PC-9 (cell line): ENCODE measurements around the gene INCA1. TPM values are rescaled to one million over a fixed set of nuclear protein-coding genes. Genes with fewer than 3 reads are reported as not detected.

Source experiments
- BruUV-seq: library from RNA; stranded (reverse); fragments of 400-500 nt; replicated peaks from 2 replicates; lab custom pipeline; 2021; lab: Mats Ljungman, UMichigan
- CTCF ChIA-PET: fragments of 300-600 bp; sonication (Branson Sonifier 250); formaldehyde crosslinking; loops from one replicate; lab custom pipeline; 2022; ENCODE audit warnings: antibody characterized with exemption; lab: Charles Lee
- POLR2A ChIA-PET: fragments of 300-600 bp; sonication (Branson Sonifier 250); formaldehyde crosslinking; loops from one replicate; lab custom pipeline; 2022; ENCODE audit warnings: antibody characterized with exemption; ENCODE audit not compliant: unreplicated experiment; lab: Charles Lee
- DNase-seq, 2 experiments: peaks; one replicate each; pipeline versions ENCODE4 v3.0.0 to v3.0.0-alpha.2; 2015 to 2022; ENCODE audit warnings: mixed read lengths in 1 of 2
- H2AFZ ChIP-seq: fragments of 200-600 bp; sonication (generic); 2 replicates; pipeline ENCODE4 v1.8.1; 2017; ENCODE audit warnings: antibody characterized with exemption
- H3F3A ChIP-seq: fragments of 200-600 bp; sonication (generic); 2 replicates; pipeline ENCODE4 v1.8.1; 2017; ENCODE audit warnings: antibody characterized with exemption, mild to moderate bottlenecking, low read depth; ENCODE audit not compliant: insufficient read depth
- H3K27ac ChIP-seq: fragments of 200-600 bp; sonication (generic); 2 replicates; pipeline ENCODE4 v1.6.1; 2016; ENCODE audit warnings: mixed run types
- H3K27me3 ChIP-seq: fragments of 200-600 bp; sonication (generic); 2 replicates; pipeline ENCODE4 v1.6.1; 2016; ENCODE audit warnings: low read depth, mixed run types; ENCODE audit not compliant: insufficient read depth
- H3K36me3 ChIP-seq: fragments of 200-600 bp; sonication (generic); 2 replicates; pipeline ENCODE4 v1.6.1; 2016; ENCODE audit warnings: low read depth, mixed run types
- H3K4me1 ChIP-seq: fragments of 200-600 bp; sonication (generic); replicated peaks from 2 replicates; pipeline ENCODE4 v1.6.1; 2016; ENCODE audit warnings: mixed run types; ENCODE audit not compliant: insufficient read depth
- H3K4me2 ChIP-seq: fragments of 200-600 bp; sonication (generic); 2 replicates; pipeline ENCODE4 v1.6.1; 2017; ENCODE audit warnings: mixed run types
- H3K4me3 ChIP-seq: fragments of 200-600 bp; sonication (generic); 2 replicates; pipeline ENCODE4 v1.6.1; 2016; ENCODE audit warnings: mixed run types
- H3K79me2 ChIP-seq: fragments of 200-600 bp; sonication (generic); 2 replicates; pipeline ENCODE4 v1.6.1; 2017; ENCODE audit warnings: low read depth, mixed run types
- H3K9me2 ChIP-seq: fragments of 200-600 bp; sonication (generic); 2 replicates; pipeline ENCODE4 v1.8.1; 2017; ENCODE audit warnings: mild to moderate bottlenecking; ENCODE audit not compliant: insufficient read depth
- H3K9me3 ChIP-seq: fragments of 200-600 bp; sonication (generic); 2 replicates; pipeline ENCODE4 v1.8.1; 2016; ENCODE audit warnings: low read depth; ENCODE audit not compliant: insufficient read depth
- H4K20me1 ChIP-seq: fragments of 200-600 bp; sonication (generic); 2 replicates; pipeline ENCODE4 v1.8.1; 2017; ENCODE audit not compliant: insufficient read depth
- EZH2 ChIP-seq: fragments of 200-600 bp; sonication (generic); IDR thresholded peaks from 2 replicates; pipeline ENCODE4 v1.8.0; 2017; ENCODE audit warnings: antibody characterized with exemption, low read depth
- intact Hi-C: fragments of 100-400 bp; cut with micrococcal nuclease; formaldehyde crosslinking; loops from one replicate; pipeline ENCODE4 v1.10.0; 2022; ENCODE audit not compliant: unreplicated experiment
- total RNA-seq: library from RNA; stranded (reverse); gene quantifications from 2 replicates; pipeline ENCODE4 v1.2.3, GENCODE V29; 2021
- TF ChIP-seq, protein P1 (sequence below): fragments of 200-600 bp; sonication (generic); conservative IDR thresholded peaks from 2 replicates; pipeline ENCODE4 v1.6.1; 2017; ENCODE audit warnings: mixed run types, antibody characterized with exemption, mild to moderate bottlenecking, moderate library complexity

The INCA1 gene
- total RNA-seq, 1 experiment from 2014 or later: 2.9 TPM

DNA sequence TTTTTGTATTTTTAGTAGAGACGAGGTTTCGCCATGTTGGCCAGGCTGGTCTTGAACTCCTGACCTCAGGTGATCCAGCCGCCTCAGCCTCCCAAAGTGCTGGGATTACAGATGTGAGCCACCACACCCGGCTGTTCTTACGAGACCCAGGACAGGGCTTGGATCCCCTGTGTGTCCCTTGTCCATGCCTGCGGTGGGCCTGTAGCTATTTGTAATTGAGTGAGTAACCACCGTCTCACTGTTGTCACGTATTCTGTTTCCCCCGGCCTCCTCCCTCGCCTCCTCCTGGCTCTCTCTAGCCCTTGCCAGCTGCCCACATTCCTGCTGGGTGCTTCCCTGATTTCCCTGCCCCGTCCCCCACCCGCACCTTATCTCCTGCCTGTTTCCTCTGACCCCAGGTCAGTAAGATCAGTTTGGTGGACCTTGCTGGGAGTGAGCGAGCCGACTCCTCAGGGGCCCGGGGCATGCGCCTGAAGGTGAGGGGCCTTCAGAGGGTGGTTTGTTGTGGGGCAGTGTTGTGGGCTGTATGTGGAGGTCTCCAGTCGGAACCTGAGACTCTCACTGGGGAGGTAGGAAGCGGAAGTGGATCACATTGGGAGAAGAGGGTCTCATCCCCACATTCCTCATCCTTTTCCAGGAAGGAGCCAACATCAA lies 6.0 kb upstream of the INCA1 start:
- CTCF ChIA-PET: no interaction called here
- TF ChIP-seq, protein P1, sequence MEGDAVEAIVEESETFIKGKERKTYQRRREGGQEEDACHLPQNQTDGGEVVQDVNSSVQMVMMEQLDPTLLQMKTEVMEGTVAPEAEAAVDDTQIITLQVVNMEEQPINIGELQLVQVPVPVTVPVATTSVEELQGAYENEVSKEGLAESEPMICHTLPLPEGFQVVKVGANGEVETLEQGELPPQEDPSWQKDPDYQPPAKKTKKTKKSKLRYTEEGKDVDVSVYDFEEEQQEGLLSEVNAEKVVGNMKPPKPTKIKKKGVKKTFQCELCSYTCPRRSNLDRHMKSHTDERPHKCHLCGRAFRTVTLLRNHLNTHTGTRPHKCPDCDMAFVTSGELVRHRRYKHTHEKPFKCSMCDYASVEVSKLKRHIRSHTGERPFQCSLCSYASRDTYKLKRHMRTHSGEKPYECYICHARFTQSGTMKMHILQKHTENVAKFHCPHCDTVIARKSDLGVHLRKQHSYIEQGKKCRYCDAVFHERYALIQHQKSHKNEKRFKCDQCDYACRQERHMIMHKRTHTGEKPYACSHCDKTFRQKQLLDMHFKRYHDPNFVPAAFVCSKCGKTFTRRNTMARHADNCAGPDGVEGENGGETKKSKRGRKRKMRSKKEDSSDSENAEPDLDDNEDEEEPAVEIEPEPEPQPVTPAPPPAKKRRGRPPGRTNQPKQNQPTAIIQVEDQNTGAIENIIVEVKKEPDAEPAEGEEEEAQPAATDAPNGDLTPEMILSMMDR: no peak
- Histone ChIP-seq H3K27me3 (no peaks in the 10 kb centered on the region), H4K20me1 (peaks cover 5% of the 10 kb centered on the region), H3F3A (no peaks in the 10 kb centered on the region), H2AFZ (no peak overlapping the region), H3K4me3 (no peak overlapping the region), H3K9me3 (no peaks in the 10 kb centered on the region), H3K9me2 (no peaks in the 10 kb centered on the region), H3K27ac (no peak overlapping the region), H3K4me2 (no peak overlapping the region), H3K36me3 (peaks cover 44% of the 10 kb centered on the region), H3K79me2 (peaks cover 17% of the 10 kb centered on the region), H3K4me1 (peaks cover 11% of the 10 kb centered on the region)
- intact Hi-C loops: no loop called here
- no TSS peak for BruUV-seq
- POLR2A ChIA-PET: no interaction called here
- DNase-seq: no peak

DNA sequence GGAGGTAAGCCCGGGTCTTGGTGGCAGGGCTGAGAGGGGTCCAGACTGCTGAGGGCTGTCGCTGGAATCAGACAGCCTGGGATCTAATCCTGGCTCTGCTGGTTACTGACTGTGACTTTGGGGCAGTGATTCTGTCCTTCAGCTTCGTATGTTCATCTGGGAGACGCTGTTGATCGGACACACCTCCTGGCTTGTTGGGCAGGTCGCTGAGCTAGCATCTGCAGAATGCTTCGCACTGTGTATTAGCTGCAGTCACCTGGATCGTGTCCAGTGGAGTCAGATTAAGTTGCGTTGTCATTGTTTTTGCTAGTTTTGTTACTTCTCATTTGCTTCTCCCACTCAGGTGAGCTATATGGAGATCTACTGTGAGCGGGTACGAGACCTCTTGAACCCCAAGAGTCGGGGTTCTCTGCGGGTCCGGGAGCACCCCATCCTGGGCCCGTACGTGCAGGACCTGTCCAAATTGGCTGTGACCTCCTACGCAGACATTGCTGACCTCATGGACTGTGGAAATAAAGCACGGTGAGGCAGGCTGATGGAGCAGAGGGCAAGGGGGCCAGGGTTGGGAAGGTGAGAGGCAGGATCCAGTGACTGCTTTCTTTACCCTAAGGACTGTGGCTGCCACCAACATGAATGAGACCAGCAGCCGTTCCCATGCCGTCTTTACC lies 4.9 kb upstream of the INCA1 start:
- Histone ChIP-seq H3K36me3 (peaks cover 43% of the 10 kb centered on the region), H3K9me3 (no peaks in the 10 kb centered on the region), H3K4me1 (peaks cover 11% of the 10 kb centered on the region), H3K4me3 (no peak overlapping the region), H2AFZ (no peak overlapping the region), H3F3A (no peaks in the 10 kb centered on the region), H3K9me2 (no peaks in the 10 kb centered on the region), H3K79me2 (peaks cover 22% of the 10 kb centered on the region), H3K27me3 (no peaks in the 10 kb centered on the region), H4K20me1 (peaks cover 5% of the 10 kb centered on the region), H3K27ac (no peak overlapping the region), H3K4me2 (no peak overlapping the region)
- CTCF ChIA-PET: interaction anchor here (0.5 kb wide), 1 partner anchor 13 kb away, joined by 4 read pairs; no protein-coding TSS in a partner anchor
- no peak for DNase-seq
- intact Hi-C loops: no loop called here
- TF ChIP-seq EZH2: no peak
- TF ChIP-seq, protein P1: no peak
- BruUV-seq: no TSS peak
- POLR2A ChIA-PET: no interaction called here

DNA sequence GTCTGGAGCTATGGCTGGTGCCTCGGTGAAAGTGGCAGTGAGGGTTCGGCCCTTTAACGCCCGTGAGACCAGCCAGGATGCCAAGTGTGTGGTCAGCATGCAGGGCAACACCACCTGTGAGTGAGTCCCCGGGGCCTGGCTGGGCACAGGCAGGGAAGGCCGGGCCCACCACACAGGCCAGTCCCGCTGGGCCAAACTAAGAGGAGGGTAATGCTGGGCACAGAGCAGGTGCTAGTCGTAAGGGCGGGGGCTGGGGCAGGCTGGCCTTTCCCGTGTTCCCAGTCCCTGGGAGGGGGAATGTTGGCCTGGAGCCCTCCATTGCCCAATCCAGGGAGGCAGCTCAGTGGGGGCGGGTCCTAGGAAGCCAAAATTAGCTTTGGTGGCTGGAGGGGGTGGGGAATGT lies 2.9 kb upstream of the INCA1 start:
- BruUV-seq: no TSS peak
- Histone ChIP-seq H3K27ac (no peak overlapping the region), H3K4me3 (no peak overlapping the region), H3K9me2 (no peaks in the 10 kb centered on the region), H2AFZ (no peak overlapping the region), H3K36me3 (peaks cover 27% of the 10 kb centered on the region; the same call in 1 of the 2 replicates), H3K4me1 (peaks cover 17% of the 10 kb centered on the region), H3K79me2 (peaks cover 22% of the 10 kb centered on the region), H4K20me1 (peaks cover 5% of the 10 kb centered on the region), H3K27me3 (no peaks in the 10 kb centered on the region), H3F3A (peaks cover 3% of the 10 kb centered on the region; the same call in 1 of the 2 replicates), H3K4me2 (no peak overlapping the region), H3K9me3 (no peaks in the 10 kb centered on the region)
- ChIA-PET POLR2A (no interaction called here), CTCF (no interaction called here)
- TF ChIP-seq EZH2: no peak
- TF ChIP-seq, protein P1: no peak
- intact Hi-C loops: no loop called here
- no peak for DNase-seq
